ENCODE results near the gene SLC2A5.

DNA sequence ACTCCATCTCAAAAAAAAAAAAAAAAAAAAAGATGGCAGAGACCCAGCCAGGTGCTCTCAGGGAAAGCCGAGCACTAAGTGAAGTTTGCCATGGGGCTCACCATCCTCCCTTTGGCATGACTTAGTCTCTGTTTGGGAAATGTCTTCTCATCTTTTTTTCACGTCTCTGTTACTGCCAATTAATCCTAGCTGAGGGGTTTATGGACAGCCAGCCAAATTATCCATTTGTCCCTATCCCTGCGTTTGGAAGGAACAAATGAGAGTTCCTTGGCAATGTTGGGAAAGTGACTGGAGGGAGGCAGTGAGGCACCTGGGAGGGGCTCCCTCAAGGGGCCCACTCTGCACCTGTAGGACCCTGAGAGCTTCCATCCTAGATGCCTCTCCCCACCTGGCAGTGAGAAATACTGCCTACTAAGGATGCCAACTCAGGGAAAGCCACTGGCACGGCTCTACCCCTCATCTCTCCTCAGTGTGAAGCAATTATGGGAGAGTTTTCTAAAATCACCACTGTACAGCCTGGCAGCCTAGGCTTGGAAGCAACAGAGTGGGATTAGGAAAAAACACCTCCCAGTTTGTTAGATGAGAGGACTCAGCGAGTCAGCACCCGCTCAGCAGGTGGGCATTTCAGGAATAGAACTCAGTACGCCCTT, 23.4 kb downstream of the SLC2A5 start:
- TF ChIP-seq EZH2phosphoT487 (IDR thresholded peaks at IDR 0.05; ENCODE audit: borderline replicate concordance, low read length) (no peak), CTCF (conservative IDR thresholded peaks at IDR 0.05; ENCODE audit: low read depth, low read length) (no peak)

Measured in PC-3 (cell line).